ENCODE results near the gene YBX2. TPM values are rescaled to one million over a fixed set of nuclear protein-coding genes. Genes with fewer than 3 reads are reported as not detected.
"Not testable (repeated sequence)": the region's sequence is repeated elsewhere in the genome, so short reads cannot be mapped to it uniquely, and the experiment has no call there.

YBX2 gene
- total RNA-seq, 1 experiment from 2014 or later, result not detected

DNA sequence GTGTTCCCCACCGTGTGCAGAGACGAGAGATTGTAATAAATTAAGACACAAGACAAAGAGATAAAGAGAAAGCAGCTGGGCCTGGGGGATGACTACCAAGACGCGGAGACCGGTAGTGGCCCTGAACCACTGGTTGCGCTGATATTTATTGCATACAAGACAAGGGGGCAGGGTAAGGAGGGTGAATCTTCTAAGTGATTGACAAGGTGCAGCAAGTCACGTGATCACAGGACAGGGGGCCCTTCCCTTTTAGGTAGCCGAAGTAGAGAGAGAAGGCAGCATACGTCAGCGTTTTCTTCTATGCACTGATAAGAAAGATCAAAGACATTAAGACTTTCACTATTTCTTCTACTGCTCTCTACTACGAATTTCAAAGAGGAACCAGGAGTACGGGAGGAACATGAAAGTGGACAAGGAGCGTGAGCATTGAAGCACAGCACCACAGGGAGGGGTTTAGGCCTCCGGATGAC lies 38.2 kb upstream of the YBX2 start:
- H3K27ac ChIP-seq (ENCODE audit: low read length); H3K9me3 ChIP-seq (ENCODE audit: low read length); H2AFZ ChIP-seq (ENCODE audit: low read length); H4K20me1 ChIP-seq (ENCODE audit: insufficient read depth, low read depth, low read length); H3K4me2 ChIP-seq (ENCODE audit: low read depth, low read length, poor library complexity, severe bottlenecking); H3K27me3 ChIP-seq (ENCODE audit: low read length); H3K36me3 ChIP-seq (ENCODE audit: insufficient read depth, low read length); DNase-seq; H3K9me2 ChIP-seq (replicated peaks; ENCODE audit: insufficient read depth, low read length); H3K4me3 ChIP-seq (ENCODE audit: low read length); H3K9ac ChIP-seq (ENCODE audit: low read length): not testable (repeated sequence)
- peaks cover 25% of the 10 kb centered on the region for H3K79me2 ChIP-seq (ENCODE audit: low read length)
- H3K4me1 ChIP-seq (ENCODE audit: low read length), result peaks cover 44% of the 10 kb centered on the region

DNA sequence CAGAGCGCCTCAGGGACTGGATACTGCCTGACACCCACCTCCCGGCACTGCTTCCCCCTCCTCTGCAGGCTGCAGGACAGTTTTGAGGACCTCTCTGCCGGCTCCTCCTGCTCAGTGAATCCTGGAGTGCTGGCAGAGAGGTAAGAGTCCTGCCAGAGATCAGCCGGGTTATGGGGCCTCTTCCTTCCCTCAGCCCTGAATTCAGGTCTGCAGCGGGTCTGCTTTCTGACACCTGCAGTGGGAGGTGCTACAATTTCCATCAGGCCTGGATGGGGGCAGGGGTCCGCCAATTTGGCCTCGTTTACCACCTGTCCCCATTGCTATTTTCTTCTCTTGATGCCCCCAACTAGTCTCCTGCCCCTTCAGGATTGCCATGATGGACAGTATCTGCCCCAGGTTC lies 37.7 kb upstream of the YBX2 start:
- no peaks in the 10 kb centered on the region for H3K9me3 ChIP-seq (ENCODE audit: low read length)
- no peaks in the 10 kb centered on the region for H4K20me1 ChIP-seq (ENCODE audit: insufficient read depth, low read depth, low read length)
- H2AFZ ChIP-seq (ENCODE audit: low read length), result no peak overlapping the region
- no peak for DNase-seq
- H3K79me2 ChIP-seq (ENCODE audit: low read length), result peaks cover 27% of the 10 kb centered on the region
- H3K27ac ChIP-seq (ENCODE audit: low read length), result no peak overlapping the region
- H3K9me2 ChIP-seq (replicated peaks; ENCODE audit: insufficient read depth, low read length), result no peaks in the 10 kb centered on the region
- H3K36me3 ChIP-seq (ENCODE audit: insufficient read depth, low read length), result no peaks in the 10 kb centered on the region
- H3K4me1 ChIP-seq (ENCODE audit: low read length), result peaks cover 43% of the 10 kb centered on the region
- H3K27me3 ChIP-seq (ENCODE audit: low read length), result no peaks in the 10 kb centered on the region
- no peak overlapping the region for H3K9ac ChIP-seq (ENCODE audit: low read length)
- no peak overlapping the region for H3K4me3 ChIP-seq (ENCODE audit: low read length)
- H3K4me2 ChIP-seq (ENCODE audit: low read depth, low read length, poor library complexity, severe bottlenecking), result no peak overlapping the region

DNA sequence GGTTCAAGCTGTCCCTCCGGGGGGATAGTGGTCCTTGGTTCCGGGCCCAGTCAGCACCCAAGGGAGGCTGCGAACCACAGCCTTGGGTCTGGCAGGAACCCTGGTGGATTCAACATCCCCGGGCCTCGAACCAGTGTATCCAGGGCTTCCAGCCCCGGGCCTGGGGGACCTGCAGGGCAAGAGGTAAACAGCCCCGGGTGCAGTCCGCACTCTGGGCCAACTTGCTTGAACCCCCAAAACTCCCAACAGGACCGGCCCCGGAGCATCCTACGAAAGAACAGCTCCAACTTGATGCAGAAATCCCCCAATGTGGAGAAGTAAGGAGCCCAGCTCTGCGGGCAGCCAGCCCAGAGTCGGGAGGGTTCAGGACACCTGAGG lies 36.2 kb upstream of the YBX2 start:
- H3K79me2 ChIP-seq (ENCODE audit: low read length), result peaks cover 24% of the 10 kb centered on the region
- peak overlapping the region; percentile 99 for H3K4me2 ChIP-seq (ENCODE audit: low read depth, low read length, poor library complexity, severe bottlenecking)
- peak overlapping the region; percentile 94 for H3K9ac ChIP-seq (ENCODE audit: low read length)
- H3K36me3 ChIP-seq (ENCODE audit: insufficient read depth, low read length), result no peaks in the 10 kb centered on the region
- H3K27ac ChIP-seq (ENCODE audit: low read length), result no peak overlapping the region
- peak overlapping the region; percentile 99 for H3K4me3 ChIP-seq (ENCODE audit: low read length)
- H2AFZ ChIP-seq (ENCODE audit: low read length), result peak overlapping the region; percentile 78; the same call in 1 of the 2 replicates
- H3K9me3 ChIP-seq (ENCODE audit: low read length), result no peaks in the 10 kb centered on the region
- no peaks in the 10 kb centered on the region for H3K9me2 ChIP-seq (replicated peaks; ENCODE audit: insufficient read depth, low read length)
- H4K20me1 ChIP-seq (ENCODE audit: insufficient read depth, low read depth, low read length), result no peaks in the 10 kb centered on the region
- DNase-seq, result no peak
- peaks cover 28% of the 10 kb centered on the region for H3K4me1 ChIP-seq (ENCODE audit: low read length)
- no peaks in the 10 kb centered on the region for H3K27me3 ChIP-seq (ENCODE audit: low read length)

DNA sequence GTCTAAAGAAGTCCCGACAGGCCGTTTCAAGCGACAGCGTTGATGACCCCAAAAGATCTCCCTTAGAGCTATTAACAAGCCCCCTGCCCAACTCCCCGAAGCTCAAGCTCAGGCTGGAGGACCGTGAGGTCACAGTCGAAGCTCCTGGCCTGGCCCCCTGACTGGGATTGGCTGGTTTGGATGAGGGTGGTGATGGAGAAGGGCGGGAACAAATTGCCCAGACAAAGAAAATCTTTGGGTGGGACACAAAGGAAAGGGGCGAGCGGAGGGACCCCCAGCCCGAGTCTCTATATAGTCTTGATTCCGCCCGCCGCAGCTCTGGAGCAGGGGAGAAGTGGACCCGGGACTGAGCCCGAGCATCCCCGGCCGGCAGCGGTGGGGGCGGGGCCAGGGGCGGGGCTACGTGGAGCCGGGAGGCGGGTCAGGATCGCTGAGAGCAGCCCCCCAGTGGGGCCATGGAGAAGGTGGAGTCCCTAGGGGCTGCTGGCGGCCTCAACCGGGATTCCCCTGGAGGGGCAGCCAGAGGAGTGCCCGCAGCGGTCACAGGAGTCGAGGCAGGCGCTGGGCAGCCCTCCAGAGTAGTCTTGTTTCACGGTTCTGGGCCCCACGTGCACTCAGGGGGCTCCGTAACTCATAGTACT lies 35.7 kb upstream of the YBX2 start:
- H2AFZ ChIP-seq (ENCODE audit: low read length), result peak overlapping the region; percentile 78
- no peaks in the 10 kb centered on the region for H3K9me2 ChIP-seq (replicated peaks; ENCODE audit: insufficient read depth, low read length)
- DNase-seq, result peak; percentile 94
- H3K9me3 ChIP-seq (ENCODE audit: low read length), result no peaks in the 10 kb centered on the region
- H3K27me3 ChIP-seq (ENCODE audit: low read length), result no peaks in the 10 kb centered on the region
- peak overlapping the region; percentile 99 for H3K4me3 ChIP-seq (ENCODE audit: low read length)
- H4K20me1 ChIP-seq (ENCODE audit: insufficient read depth, low read depth, low read length), result no peaks in the 10 kb centered on the region
- peak overlapping the region; percentile 94 for H3K9ac ChIP-seq (ENCODE audit: low read length)
- H3K79me2 ChIP-seq (ENCODE audit: low read length), result peaks cover 24% of the 10 kb centered on the region
- H3K4me1 ChIP-seq (ENCODE audit: low read length), result peaks cover 23% of the 10 kb centered on the region
- peak overlapping the region; percentile 99 for H3K4me2 ChIP-seq (ENCODE audit: low read depth, low read length, poor library complexity, severe bottlenecking)
- peak overlapping the region; percentile 75 for H3K27ac ChIP-seq (ENCODE audit: low read length)
- H3K36me3 ChIP-seq (ENCODE audit: insufficient read depth, low read length), result no peaks in the 10 kb centered on the region

DNA sequence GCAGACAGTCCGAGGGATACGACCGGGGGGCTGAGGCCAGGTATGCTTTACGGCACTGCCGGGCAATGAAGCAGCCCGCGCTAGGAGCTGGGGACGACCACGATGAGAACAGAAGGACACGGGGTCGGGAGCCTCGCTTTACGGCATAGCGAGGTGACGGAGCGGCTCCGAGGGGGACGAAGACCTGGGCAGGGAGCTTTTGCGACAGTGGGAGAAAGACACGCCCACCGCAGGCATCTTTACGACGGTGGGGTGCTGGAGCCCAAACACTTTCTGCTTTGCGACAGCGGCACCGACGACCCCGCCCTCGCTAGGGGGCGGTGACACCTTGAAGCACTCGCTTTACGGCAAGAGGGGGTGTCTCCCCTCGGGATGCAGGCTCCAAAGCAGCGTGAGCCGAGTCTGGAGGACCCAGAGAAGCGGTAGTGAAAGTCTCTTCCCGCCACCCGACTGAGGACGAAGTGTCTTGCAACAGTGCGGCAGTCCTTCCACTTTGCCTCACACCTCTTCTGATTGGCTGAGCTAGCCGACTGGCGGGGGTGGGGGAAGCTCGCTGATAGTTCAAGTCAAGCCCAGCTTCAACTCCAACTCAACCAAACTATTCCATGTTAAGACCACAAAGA lies 35.0 kb upstream of the YBX2 start:
- H2AFZ ChIP-seq (ENCODE audit: low read length), result peak overlapping the region; percentile 78
- peaks cover 23% of the 10 kb centered on the region for H3K4me1 ChIP-seq (ENCODE audit: low read length)

DNA sequence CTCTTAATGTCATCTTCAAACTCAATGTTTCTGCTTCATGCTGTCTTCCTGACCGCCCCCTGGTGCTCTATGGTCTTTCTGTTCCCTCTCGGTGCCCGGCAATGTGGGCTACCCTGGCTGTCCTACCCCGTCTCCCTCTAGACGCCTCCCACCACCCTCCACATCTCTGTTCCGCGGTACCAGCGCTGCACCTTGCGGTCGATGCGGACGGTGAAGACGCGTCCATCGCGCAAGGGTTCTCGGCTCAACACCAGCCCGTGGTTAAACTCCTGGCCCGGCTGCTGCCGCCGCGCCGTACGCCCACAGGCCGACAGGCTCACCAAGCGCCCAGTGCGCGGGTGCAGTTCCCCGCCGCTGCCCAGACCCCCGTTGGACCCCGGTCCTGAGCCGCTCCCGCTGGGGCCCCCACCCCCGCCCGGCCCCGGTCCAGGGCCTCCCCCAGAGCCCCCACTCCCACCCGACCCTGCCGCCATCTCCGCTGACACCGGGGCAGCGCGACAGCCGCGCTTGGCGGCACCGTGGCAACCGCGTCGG lies 34.5 kb upstream of the YBX2 start, which contains the start of gene NEURL4:
TSS of gene NEURL4 (minus strand) at position 496 of the 534 bp plus-strand sequence. CDS start at position 473, 23 bp downstream.
- Histone ChIP-seq H2AFZ (ENCODE audit: low read length) (peak within 1 kb of the TSS; percentile 78), H3K9ac (ENCODE audit: low read length) (peak within 1 kb of the TSS; percentile 94), H4K20me1 (ENCODE audit: insufficient read depth, low read depth, low read length) (no peaks in the 10 kb centered on the region), H3K36me3 (ENCODE audit: insufficient read depth, low read length) (no peaks in the 10 kb centered on the region; the same call in 1 of the 2 replicates), H3K79me2 (ENCODE audit: low read length) (peaks cover 24% of the 10 kb centered on the region), H3K4me3 (ENCODE audit: low read length) (peak within 1 kb of the TSS; percentile 99), H3K9me2 (replicated peaks; ENCODE audit: insufficient read depth, low read length) (no peaks in the 10 kb centered on the region), H3K4me1 (ENCODE audit: low read length) (peaks cover 23% of the 10 kb centered on the region), H3K9me3 (ENCODE audit: low read length) (no peaks in the 10 kb centered on the region), H3K27ac (ENCODE audit: low read length) (peak within 1 kb of the TSS; percentile 75), H3K4me2 (ENCODE audit: low read depth, low read length, poor library complexity, severe bottlenecking) (peak within 1 kb of the TSS; percentile 99), H3K27me3 (ENCODE audit: low read length) (no peaks in the 10 kb centered on the region)
- DNase-seq, result no peak

More for the DNA sequence above, 35.0 kb upstream of the YBX2 start:
- H3K9me2 ChIP-seq (replicated peaks; ENCODE audit: insufficient read depth, low read length), result no peaks in the 10 kb centered on the region
- peaks cover 24% of the 10 kb centered on the region for H3K79me2 ChIP-seq (ENCODE audit: low read length)
- H3K4me3 ChIP-seq (ENCODE audit: low read length), result peak overlapping the region; percentile 99
- H3K9ac ChIP-seq (ENCODE audit: low read length), result peak overlapping the region; percentile 94
- H3K27me3 ChIP-seq (ENCODE audit: low read length), result no peaks in the 10 kb centered on the region
- peak; percentile 100 for DNase-seq
- H3K4me2 ChIP-seq (ENCODE audit: low read depth, low read length, poor library complexity, severe bottlenecking), result peak overlapping the region; percentile 99
- no peaks in the 10 kb centered on the region for H4K20me1 ChIP-seq (ENCODE audit: insufficient read depth, low read depth, low read length)
- H3K36me3 ChIP-seq (ENCODE audit: insufficient read depth, low read length), result no peaks in the 10 kb centered on the region; the same call in 1 of the 2 replicates
- H3K27ac ChIP-seq (ENCODE audit: low read length), result peak overlapping the region; percentile 75
- no peaks in the 10 kb centered on the region for H3K9me3 ChIP-seq (ENCODE audit: low read length)

DNA sequence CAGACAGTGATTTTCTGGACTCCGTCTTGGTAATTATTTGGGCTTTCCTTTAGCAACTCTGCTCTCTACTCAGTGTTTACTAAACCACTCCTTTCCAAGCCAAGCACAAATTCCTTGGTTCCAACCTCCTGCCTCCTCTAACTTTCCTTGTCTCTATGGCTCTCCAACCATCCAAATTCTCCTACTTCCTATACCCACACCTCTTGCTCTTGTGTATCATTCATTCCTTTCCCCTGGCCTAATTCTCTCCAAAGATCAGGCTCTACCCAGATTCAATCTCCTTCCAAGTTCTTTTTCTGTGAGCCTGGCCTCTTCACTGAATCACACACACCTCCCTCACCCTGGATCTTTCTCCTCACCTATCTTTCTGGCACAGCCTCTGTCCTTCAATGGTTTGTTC lies 33.6 kb upstream of the YBX2 start:
- Histone ChIP-seq H3K4me1 (ENCODE audit: low read length) (peaks cover 23% of the 10 kb centered on the region), H3K9me2 (replicated peaks; ENCODE audit: insufficient read depth, low read length) (no peaks in the 10 kb centered on the region), H3K36me3 (ENCODE audit: insufficient read depth, low read length) (peaks cover 8% of the 10 kb centered on the region; the same call in 1 of the 2 replicates), H3K27me3 (ENCODE audit: low read length) (no peaks in the 10 kb centered on the region), H3K4me2 (ENCODE audit: low read depth, low read length, poor library complexity, severe bottlenecking) (peak overlapping the region; percentile 99), H3K9me3 (ENCODE audit: low read length) (no peaks in the 10 kb centered on the region), H3K79me2 (ENCODE audit: low read length) (peaks cover 24% of the 10 kb centered on the region), H2AFZ (ENCODE audit: low read length) (no peak overlapping the region), H3K9ac (ENCODE audit: low read length) (peak overlapping the region; percentile 94), H3K27ac (ENCODE audit: low read length) (no peak overlapping the region), H4K20me1 (ENCODE audit: insufficient read depth, low read depth, low read length) (no peaks in the 10 kb centered on the region), H3K4me3 (ENCODE audit: low read length) (peak overlapping the region; percentile 99)
- no peak for DNase-seq

DNA sequence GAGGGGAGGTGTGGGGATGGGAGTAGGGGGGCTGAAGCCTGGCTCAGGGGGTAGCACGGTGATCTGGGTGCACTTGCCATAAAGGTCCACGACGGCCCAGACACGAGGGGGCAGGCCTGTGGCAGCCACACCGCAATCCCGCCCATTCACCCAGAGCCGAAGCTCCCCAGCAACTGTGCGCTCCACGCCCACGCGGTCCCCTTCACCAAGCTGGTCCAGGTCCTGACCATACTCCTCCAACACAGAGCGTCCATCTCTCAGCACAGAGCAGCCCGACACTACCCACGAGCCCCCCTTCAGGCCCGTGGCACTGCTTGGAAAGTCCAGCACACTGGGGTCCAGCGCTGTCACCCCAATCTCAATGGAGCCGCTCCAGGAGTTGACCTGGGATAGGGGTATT lies 33.1 kb upstream of the YBX2 start:
- Histone ChIP-seq H3K4me3 (ENCODE audit: low read length) (peak overlapping the region; percentile 99; the same call in 1 of the 2 replicates), H3K79me2 (ENCODE audit: low read length) (peaks cover 24% of the 10 kb centered on the region)

More for the DNA sequence above, 33.1 kb upstream of the YBX2 start:
- Histone ChIP-seq H3K9ac (ENCODE audit: low read length) (peak overlapping the region; percentile 94), H4K20me1 (ENCODE audit: insufficient read depth, low read depth, low read length) (no peaks in the 10 kb centered on the region), H3K27me3 (ENCODE audit: low read length) (no peaks in the 10 kb centered on the region), H2AFZ (ENCODE audit: low read length) (no peak overlapping the region), H3K27ac (ENCODE audit: low read length) (no peak overlapping the region), H3K9me3 (ENCODE audit: low read length) (no peaks in the 10 kb centered on the region), H3K9me2 (replicated peaks; ENCODE audit: insufficient read depth, low read length) (no peaks in the 10 kb centered on the region), H3K4me2 (ENCODE audit: low read depth, low read length, poor library complexity, severe bottlenecking) (peak overlapping the region; percentile 99), H3K36me3 (ENCODE audit: insufficient read depth, low read length) (peaks cover 13% of the 10 kb centered on the region; the same call in 1 of the 2 replicates), H3K4me1 (ENCODE audit: low read length) (peaks cover 23% of the 10 kb centered on the region)
- DNase-seq, result no peak

All from Karpas-422 (cell line).